Calu3 (cell line): Measurements from ENCODE around the gene SFXN1. TPM values are rescaled to one million over a fixed set of nuclear protein-coding genes. Genes with fewer than 3 reads are reported as not detected.

Experiments used
- BruUV-seq: library from RNA; stranded (reverse); fragments of 400-500 nt; replicated peaks from 2 replicates; lab custom pipeline; 2021; lab: Mats Ljungman, UMichigan
- CTCF ChIA-PET: fragments of 300-600 bp; sonication (Branson Sonifier 250); formaldehyde crosslinking; loops from one replicate; lab custom pipeline; 2022; ENCODE audit warnings: antibody characterized with exemption; lab: Charles Lee
- DNase-seq: peaks from one replicate; pipeline ENCODE4 v3.0.0; 2022
- H3K27ac Mint-ChIP-seq: one replicate; pipeline ENCODE4 v1.8.0; 2022; ENCODE audit warnings: mixed read lengths; ENCODE audit not compliant: unreplicated experiment
- H3K27me3 Mint-ChIP-seq: one replicate; pipeline ENCODE4 v1.8.0; 2022; ENCODE audit warnings: mixed read lengths; ENCODE audit not compliant: unreplicated experiment
- H3K36me3 Mint-ChIP-seq: one replicate; pipeline ENCODE4 v1.8.0; 2022; ENCODE audit warnings: mild to moderate bottlenecking, moderate library complexity, mixed read lengths; ENCODE audit not compliant: insufficient read depth, unreplicated experiment
- H3K4me1 Mint-ChIP-seq: one replicate; pipeline ENCODE4 v1.8.0; 2022; ENCODE audit warnings: mild to moderate bottlenecking, low read depth, mixed read lengths; ENCODE audit not compliant: unreplicated experiment
- H3K4me3 Mint-ChIP-seq: one replicate; pipeline ENCODE4 v1.8.0; 2022; ENCODE audit warnings: mild to moderate bottlenecking, low read depth, moderate library complexity, mixed read lengths; ENCODE audit not compliant: unreplicated experiment
- H3K9me3 Mint-ChIP-seq: one replicate; pipeline ENCODE4 v1.8.0; 2022; ENCODE audit warnings: low read depth, mixed read lengths; ENCODE audit not compliant: unreplicated experiment
- CTCF ChIP-seq: fragments of 200-600 bp; IDR thresholded peaks from one replicate; pipeline ENCODE4 v1.8.0; 2022; ENCODE audit warnings: antibody characterized with exemption; ENCODE audit not compliant: unreplicated experiment
- intact Hi-C: fragments of 100-400 bp; cut with micrococcal nuclease; formaldehyde crosslinking; loops from one replicate; pipeline ENCODE4 v1.10.0; 2022; ENCODE audit not compliant: unreplicated experiment
- total RNA-seq: library from RNA; stranded (reverse); gene quantifications from 2 replicates; pipeline ENCODE4 v1.2.3, GENCODE V29; 2022

SFXN1 gene
- total RNA-seq, 1 experiment from 2014 or later, result 106 TPM

- intact Hi-C loops, result no loop called here
- no TSS peak for BruUV-seq
- Mint-ChIP-seq H3K36me3 (no peaks in the 10 kb centered on the region), H3K9me3 (peaks cover 6% of the 10 kb centered on the region), H3K4me3 (no peak overlapping the region), H3K27me3 (peaks cover 50% of the 10 kb centered on the region), H3K4me1 (no peaks in the 10 kb centered on the region), H3K27ac (no peak overlapping the region)
- CTCF ChIA-PET, result no interaction called here
- TF ChIP-seq CTCF, result no peak
- DNase-seq, result no peak
Observed at GRCh38 chr5:175569701-175570100, 91.3 kb downstream of the SFXN1 start.

GRCh38 chr5:175572886-175573285 is 94.5 kb downstream of the SFXN1 start:
- CTCF ChIA-PET, result no interaction called here

GRCh38 chr5:175573493-175574269 is 95.3 kb downstream of the SFXN1 start:
- no peak overlapping the region for H3K27ac Mint-ChIP-seq
- CTCF ChIA-PET, result no interaction called here
- no peak for DNase-seq
- no peak overlapping the region for H3K4me3 Mint-ChIP-seq
- intact Hi-C loops, result no loop called here
- BruUV-seq, result no TSS peak
- H3K9me3 Mint-ChIP-seq, result peaks cover 6% of the 10 kb centered on the region
- TF ChIP-seq CTCF, result no peak
- no peaks in the 10 kb centered on the region for H3K4me1 Mint-ChIP-seq
- peaks cover 74% of the 10 kb centered on the region for H3K27me3 Mint-ChIP-seq
- no peaks in the 10 kb centered on the region for H3K36me3 Mint-ChIP-seq

More at GRCh38 chr5:175572886-175573285, 94.5 kb downstream of the SFXN1 start:
- no peaks in the 10 kb centered on the region for H3K36me3 Mint-ChIP-seq
- H3K4me1 Mint-ChIP-seq, result no peaks in the 10 kb centered on the region
- H3K27me3 Mint-ChIP-seq, result peaks cover 74% of the 10 kb centered on the region
- intact Hi-C loops, result no loop called here
- BruUV-seq, result no TSS peak
- no peak for DNase-seq
- peaks cover 6% of the 10 kb centered on the region for H3K9me3 Mint-ChIP-seq
- no peak overlapping the region for H3K4me3 Mint-ChIP-seq
- no peak overlapping the region for H3K27ac Mint-ChIP-seq
- no peak for TF ChIP-seq CTCF

GRCh38 chr5:175575301-175575700 is 96.9 kb downstream of the SFXN1 start:
- H3K27me3 Mint-ChIP-seq, result peaks cover 61% of the 10 kb centered on the region
- intact Hi-C loops, result no loop called here
- H3K4me3 Mint-ChIP-seq, result no peak overlapping the region
- H3K27ac Mint-ChIP-seq, result no peak overlapping the region
- DNase-seq, result no peak
- no peak for TF ChIP-seq CTCF
- BruUV-seq, result no TSS peak
- CTCF ChIA-PET, result interaction anchor here (0.6 kb wide), 1 partner anchor 720 kb away, joined by 3 read pairs; no protein-coding TSS in a partner anchor
- H3K4me1 Mint-ChIP-seq, result no peaks in the 10 kb centered on the region
- no peaks in the 10 kb centered on the region for H3K36me3 Mint-ChIP-seq
- H3K9me3 Mint-ChIP-seq, result peaks cover 4% of the 10 kb centered on the region
